ENCODE data around the gene PRG2. TPM values are rescaled to one million over a fixed set of nuclear protein-coding genes. Genes with fewer than 3 reads are reported as not detected.

The PRG2 gene
- total and polyA plus RNA-seq, 9 of the 15 experiments (the other 6 are each of a cell fraction or from before 2014, with no cell fraction given) = 1.8 to 78.0 (median 26.6) TPM

DNA sequence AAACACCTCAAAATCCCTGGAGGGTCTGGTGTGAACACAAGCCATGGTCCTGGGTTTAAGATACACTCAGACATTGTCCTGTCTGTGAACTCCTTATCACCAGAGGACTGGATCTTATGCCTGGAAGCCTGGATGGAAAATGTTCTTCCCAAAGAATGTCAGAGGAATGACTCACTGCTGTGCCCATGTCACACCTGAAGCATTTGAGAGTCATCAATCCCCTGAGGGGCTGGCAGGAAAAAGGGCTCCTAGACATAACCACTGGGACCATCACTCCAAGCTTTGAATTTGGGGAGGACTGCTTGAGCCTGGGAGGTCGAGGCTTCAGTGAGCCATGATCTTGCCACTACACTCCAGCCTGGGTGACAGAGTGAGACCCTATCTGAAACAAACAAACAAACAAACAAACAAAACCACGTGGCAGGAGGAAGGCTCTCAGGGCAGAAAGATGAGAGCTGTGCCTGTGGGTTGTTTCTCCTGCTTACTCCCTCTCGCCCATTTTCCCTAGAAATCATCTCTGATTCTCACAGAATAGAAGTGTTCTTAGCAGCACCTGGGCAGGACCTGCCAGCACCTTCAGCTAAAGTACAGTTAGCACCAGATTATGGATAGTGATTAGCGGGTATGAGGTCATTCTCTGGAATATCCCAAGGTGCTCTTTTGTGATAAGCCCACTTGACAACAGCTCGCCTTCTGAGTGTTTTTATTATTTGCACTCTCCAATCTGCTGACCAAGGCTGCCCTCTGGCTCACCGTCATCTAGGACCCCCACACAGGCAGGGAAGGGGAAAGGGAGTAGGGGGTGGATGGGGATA is 11.9 kb upstream of the PRG2 start (continued):
- TF ChIP-seq, protein P1, sequence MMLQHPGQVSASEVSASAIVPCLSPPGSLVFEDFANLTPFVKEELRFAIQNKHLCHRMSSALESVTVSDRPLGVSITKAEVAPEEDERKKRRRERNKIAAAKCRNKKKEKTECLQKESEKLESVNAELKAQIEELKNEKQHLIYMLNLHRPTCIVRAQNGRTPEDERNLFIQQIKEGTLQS (IDR thresholded peaks at IDR 0.05) = peak; percentile 96
- TF ChIP-seq, protein P1 (CRISPR knock-in tag; conservative IDR thresholded peaks at IDR 0.05) = peak; percentile 88; the same call in 1 of the 2 replicates
- TF ChIP-seq CBFB (CRISPR knock-in tag; IDR thresholded peaks at IDR 0.05) = no peak
- TF ChIP-seq MTF1 (CRISPR knock-in tag; IDR thresholded peaks at IDR 0.05; ENCODE audit: borderline replicate concordance) = no peak
- no peak for TF ChIP-seq ZNF778 (CRISPR knock-in tag; IDR thresholded peaks at IDR 0.05)
- TF ChIP-seq, protein P2, sequence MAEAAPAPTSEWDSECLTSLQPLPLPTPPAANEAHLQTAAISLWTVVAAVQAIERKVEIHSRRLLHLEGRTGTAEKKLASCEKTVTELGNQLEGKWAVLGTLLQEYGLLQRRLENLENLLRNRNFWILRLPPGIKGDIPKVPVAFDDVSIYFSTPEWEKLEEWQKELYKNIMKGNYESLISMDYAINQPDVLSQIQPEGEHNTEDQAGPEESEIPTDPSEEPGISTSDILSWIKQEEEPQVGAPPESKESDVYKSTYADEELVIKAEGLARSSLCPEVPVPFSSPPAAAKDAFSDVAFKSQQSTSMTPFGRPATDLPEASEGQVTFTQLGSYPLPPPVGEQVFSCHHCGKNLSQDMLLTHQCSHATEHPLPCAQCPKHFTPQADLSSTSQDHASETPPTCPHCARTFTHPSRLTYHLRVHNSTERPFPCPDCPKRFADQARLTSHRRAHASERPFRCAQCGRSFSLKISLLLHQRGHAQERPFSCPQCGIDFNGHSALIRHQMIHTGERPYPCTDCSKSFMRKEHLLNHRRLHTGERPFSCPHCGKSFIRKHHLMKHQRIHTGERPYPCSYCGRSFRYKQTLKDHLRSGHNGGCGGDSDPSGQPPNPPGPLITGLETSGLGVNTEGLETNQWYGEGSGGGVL (CRISPR knock-in tag; IDR thresholded peaks at IDR 0.05) = no peak
- no peak for TF ChIP-seq RFX1 (IDR thresholded peaks at IDR 0.05)
- no peak for TF ChIP-seq HDAC2 (IDR thresholded peaks at IDR 0.05)
- TF ChIP-seq ZNF282 (CRISPR knock-in tag; IDR thresholded peaks at IDR 0.05) = no peak
- TF ChIP-seq NR2C1 (IDR thresholded peaks at IDR 0.05) = no peak
- TF ChIP-seq NR2C1 (tag; IDR thresholded peaks at IDR 0.05) = no peak
- no peak for TF ChIP-seq SREBF1 (IDR thresholded peaks at IDR 0.05; ENCODE audit: borderline replicate concordance, low read depth, low read length)
- TF ChIP-seq ZNF589 (CRISPR knock-in tag; IDR thresholded peaks at IDR 0.05; ENCODE audit: low read depth) = peak; percentile 22; the same call in 1 of the 2 replicates
- TF ChIP-seq HEY1 (CRISPR knock-in tag; IDR thresholded peaks at IDR 0.05; ENCODE audit: borderline replicate concordance) = no peak
- TF ChIP-seq ZBTB1 (CRISPR knock-in tag; IDR thresholded peaks at IDR 0.05; ENCODE audit: borderline replicate concordance, low read depth) = no peak
- TF ChIP-seq TAF7 (tag; IDR thresholded peaks at IDR 0.05) = no peak
- no peak for TF ChIP-seq ZNF79 (CRISPR knock-in tag; IDR thresholded peaks at IDR 0.05; ENCODE audit: low read depth)
- peak in 1 of 2 experiments; percentile 45; a peak in 1 of 4 replicates for TF ChIP-seq TBL1XR1 (IDR thresholded peaks at IDR 0.05; ENCODE audit: low read length in 2 of 2)
- no peak for TF ChIP-seq HNRNPL (IDR thresholded peaks at IDR 0.05; ENCODE audit: low read depth, low read length)
- peak; percentile 39 to 44 for TF ChIP-seq RAD21 (CRISPR knock-in tag; conservative IDR thresholded peaks at IDR 0.05 in 1 of 2, IDR thresholded peaks at IDR 0.05 in 1 of 2)
- no peak for TF ChIP-seq NFXL1 (CRISPR knock-in tag; IDR thresholded peaks at IDR 0.05)
- no peak for TF ChIP-seq TAF9B (IDR thresholded peaks at IDR 0.05; ENCODE audit: partially characterized antibody)
- no peak for TF ChIP-seq TSC22D4 (tag; IDR thresholded peaks at IDR 0.05)
- TF ChIP-seq, protein P3, sequence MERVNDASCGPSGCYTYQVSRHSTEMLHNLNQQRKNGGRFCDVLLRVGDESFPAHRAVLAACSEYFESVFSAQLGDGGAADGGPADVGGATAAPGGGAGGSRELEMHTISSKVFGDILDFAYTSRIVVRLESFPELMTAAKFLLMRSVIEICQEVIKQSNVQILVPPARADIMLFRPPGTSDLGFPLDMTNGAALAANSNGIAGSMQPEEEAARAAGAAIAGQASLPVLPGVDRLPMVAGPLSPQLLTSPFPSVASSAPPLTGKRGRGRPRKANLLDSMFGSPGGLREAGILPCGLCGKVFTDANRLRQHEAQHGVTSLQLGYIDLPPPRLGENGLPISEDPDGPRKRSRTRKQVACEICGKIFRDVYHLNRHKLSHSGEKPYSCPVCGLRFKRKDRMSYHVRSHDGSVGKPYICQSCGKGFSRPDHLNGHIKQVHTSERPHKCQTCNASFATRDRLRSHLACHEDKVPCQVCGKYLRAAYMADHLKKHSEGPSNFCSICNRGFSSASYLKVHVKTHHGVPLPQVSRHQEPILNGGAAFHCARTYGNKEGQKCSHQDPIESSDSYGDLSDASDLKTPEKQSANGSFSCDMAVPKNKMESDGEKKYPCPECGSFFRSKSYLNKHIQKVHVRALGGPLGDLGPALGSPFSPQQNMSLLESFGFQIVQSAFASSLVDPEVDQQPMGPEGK (CRISPR knock-in tag; IDR thresholded peaks at IDR 0.05; ENCODE audit: borderline replicate concordance) = no peak
- TF ChIP-seq ZNF584 (CRISPR knock-in tag; IDR thresholded peaks at IDR 0.05; ENCODE audit: low read depth) = 0 out of 2 replicates have a peak, but pooled peaks have one; percentile 50

Measured in K562 (cell line).